ENCODE measurements around the gene CRIP3. TPM values are rescaled to one million over a fixed set of nuclear protein-coding genes. Genes with fewer than 3 reads are reported as not detected.

CRIP3 gene
- total and polyA plus RNA-seq, 2 of the 13 experiments (the other 11 are each of a cell fraction or from before 2014, with no cell fraction given): 6.3 to 9.3 TPM

- TF ChIP-seq ZBTB25 (CRISPR knock-in tag; IDR thresholded peaks at IDR 0.05) (peak; percentile 97), LRRFIP1 (CRISPR knock-in tag; conservative IDR thresholded peaks at IDR 0.05) (no peak), NFE2L2 (IDR thresholded peaks at IDR 0.05; ENCODE audit: low read length) (no peak), GMEB1 (CRISPR knock-in tag; IDR thresholded peaks at IDR 0.05; ENCODE audit: borderline replicate concordance) (peak; percentile 84), TAF15 (IDR thresholded peaks at IDR 0.05; ENCODE audit: low read depth, low read length, poor library complexity, severe bottlenecking) (no peak), ZNF224 (CRISPR knock-in tag; IDR thresholded peaks at IDR 0.05) (peak; percentile 98), DPF2 (CRISPR knock-in tag; IDR thresholded peaks at IDR 0.05; ENCODE audit: borderline replicate concordance, low read depth) (peak; percentile 100), ZNF691 (CRISPR knock-in tag; IDR thresholded peaks at IDR 0.05; ENCODE audit: borderline replicate concordance, low read depth) (peak; percentile 99), PCBP2 (optimal IDR thresholded peaks at IDR 0.05; ENCODE audit: low read depth, low read length, poor library complexity, severe bottlenecking) (no peak), ZSCAN22 (CRISPR knock-in tag; IDR thresholded peaks at IDR 0.05) (0 out of 2 replicates have a peak, but pooled peaks have one; percentile 65), ZFP1 (CRISPR knock-in tag; IDR thresholded peaks at IDR 0.05) (peak; percentile 98), HMGXB3 (CRISPR knock-in tag; IDR thresholded peaks at IDR 0.05; ENCODE audit: borderline replicate concordance) (peak; percentile 97), FOSL1 (CRISPR knock-in tag; IDR thresholded peaks at IDR 0.05; ENCODE audit: borderline replicate concordance) (no peak; the same call in 1 of the 2 replicates), AGO2 (optimal IDR thresholded peaks at IDR 0.05; ENCODE audit: low read depth, low read length) (no peak), ZNF703 (CRISPR knock-in tag; IDR thresholded peaks at IDR 0.05; ENCODE audit: borderline replicate concordance) (peak; percentile 97), KAT7 (CRISPR knock-in tag; IDR thresholded peaks at IDR 0.05; ENCODE audit: borderline replicate concordance) (peak; percentile 94), ATF3 (CRISPR knock-in tag; IDR thresholded peaks at IDR 0.05) (peak; percentile 78)
Measured at GRCh38 chr6:43267619-43268354, 40.8 kb downstream of the CRIP3 start (continued).
